Activated gamma-delta T cell treated with anti-CD3 and anti-CD28 coated beads, Interleukin-2, amount 50 U/mL, for 16 hours (primary cell): Measurements from ENCODE around the gene LNPEP.
"Not testable (repeated sequence)": the region's sequence is repeated elsewhere in the genome, so short reads cannot be mapped to it uniquely, and the experiment has no call there.

Experiments
- DNase-seq: peaks from one replicate; pipeline ENCODE4 v3.0.0-alpha.2; 2020; ENCODE audit warnings: low read depth

The LNPEP gene

DNA sequence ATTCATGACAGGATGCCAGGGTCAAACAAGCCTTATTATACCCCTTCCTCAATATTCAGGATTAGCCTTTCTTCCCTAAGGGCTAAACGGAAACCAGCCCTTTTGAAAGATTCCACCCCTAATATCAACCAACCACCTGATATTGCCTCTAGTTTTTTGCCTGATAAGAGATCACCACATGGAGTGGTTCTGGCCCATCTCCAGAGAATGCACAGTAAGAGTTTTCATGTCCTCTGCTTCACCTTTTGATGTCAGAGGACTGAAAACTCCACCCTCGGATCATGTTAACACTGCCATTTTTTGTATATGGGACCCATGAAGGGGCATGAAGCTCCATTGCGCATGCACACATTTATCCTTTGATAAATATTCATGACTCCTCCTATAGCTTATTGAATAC is 5.8 kb upstream of the LNPEP start:
- no peak for DNase-seq

DNA sequence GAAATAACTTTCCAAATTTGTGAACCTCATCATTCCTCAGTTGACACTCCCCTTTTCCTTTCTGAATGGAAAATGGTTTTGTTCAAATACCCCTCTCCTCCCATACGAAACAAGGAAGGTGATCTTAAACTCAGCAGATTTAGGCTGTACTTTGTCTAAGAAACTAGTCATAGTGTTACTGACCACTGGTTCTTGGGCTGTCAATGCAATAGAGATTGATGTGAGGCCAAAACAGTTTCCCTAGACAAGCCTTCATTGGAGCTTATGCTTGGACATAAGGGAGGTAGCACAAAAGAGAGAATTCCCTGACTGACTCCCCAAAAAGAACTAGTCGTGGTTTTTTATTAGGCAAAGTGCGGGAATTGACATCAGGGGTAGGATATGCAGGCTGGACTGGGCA is 5.3 kb upstream of the LNPEP start:
- no peak for DNase-seq

GRCh38 chr5:96931037-96931436 is 4.8 kb upstream of the LNPEP start:
- not testable (repeated sequence) for DNase-seq

DNA sequence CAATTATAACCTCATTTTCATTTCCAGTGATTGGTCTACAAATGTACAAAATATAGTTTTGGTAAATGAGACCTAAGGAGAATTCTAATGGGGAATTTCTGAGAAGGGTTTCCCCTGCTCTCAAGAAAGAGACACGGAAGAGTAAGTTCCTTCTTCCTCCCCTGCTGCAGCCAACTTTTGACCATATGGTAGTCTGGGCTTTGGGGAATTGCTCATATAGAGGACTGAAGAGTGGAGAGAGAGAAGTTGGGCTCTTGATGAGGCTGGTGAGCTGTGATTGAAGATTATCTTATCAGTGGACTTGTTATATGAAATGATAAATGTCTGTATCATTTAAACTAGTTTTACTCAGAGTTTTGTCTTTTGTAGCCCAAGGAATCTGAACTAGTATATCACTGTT is 4.3 kb upstream of the LNPEP start:
- no peak for DNase-seq

DNA sequence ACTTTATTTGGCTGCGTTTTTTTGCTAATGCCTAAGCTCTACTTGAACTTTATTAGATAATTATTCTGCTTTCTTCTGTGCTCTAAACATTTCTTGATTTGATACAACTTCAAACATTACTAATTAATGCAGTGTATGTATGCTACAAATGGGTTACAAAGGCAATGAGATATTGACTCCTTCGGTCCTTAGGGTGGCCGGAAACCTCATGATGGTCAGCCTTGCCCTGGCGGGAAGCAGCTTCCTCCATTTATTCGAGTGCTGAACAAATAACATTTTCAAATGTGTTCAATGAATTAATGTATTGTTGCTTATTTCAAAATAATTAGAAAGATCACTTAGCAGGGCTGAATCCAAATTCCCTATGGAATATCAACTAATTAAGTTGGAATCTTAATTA is 3.9 kb upstream of the LNPEP start:
- DNase-seq = no peak

GRCh38 chr5:96933764-96934707 is 1.8 kb upstream of the LNPEP start:
- no peak for DNase-seq

- DNase-seq = peak; percentile 89
Observed at GRCh38 chr5:96934708-96935558, 947 bp upstream of the LNPEP start.

DNA sequence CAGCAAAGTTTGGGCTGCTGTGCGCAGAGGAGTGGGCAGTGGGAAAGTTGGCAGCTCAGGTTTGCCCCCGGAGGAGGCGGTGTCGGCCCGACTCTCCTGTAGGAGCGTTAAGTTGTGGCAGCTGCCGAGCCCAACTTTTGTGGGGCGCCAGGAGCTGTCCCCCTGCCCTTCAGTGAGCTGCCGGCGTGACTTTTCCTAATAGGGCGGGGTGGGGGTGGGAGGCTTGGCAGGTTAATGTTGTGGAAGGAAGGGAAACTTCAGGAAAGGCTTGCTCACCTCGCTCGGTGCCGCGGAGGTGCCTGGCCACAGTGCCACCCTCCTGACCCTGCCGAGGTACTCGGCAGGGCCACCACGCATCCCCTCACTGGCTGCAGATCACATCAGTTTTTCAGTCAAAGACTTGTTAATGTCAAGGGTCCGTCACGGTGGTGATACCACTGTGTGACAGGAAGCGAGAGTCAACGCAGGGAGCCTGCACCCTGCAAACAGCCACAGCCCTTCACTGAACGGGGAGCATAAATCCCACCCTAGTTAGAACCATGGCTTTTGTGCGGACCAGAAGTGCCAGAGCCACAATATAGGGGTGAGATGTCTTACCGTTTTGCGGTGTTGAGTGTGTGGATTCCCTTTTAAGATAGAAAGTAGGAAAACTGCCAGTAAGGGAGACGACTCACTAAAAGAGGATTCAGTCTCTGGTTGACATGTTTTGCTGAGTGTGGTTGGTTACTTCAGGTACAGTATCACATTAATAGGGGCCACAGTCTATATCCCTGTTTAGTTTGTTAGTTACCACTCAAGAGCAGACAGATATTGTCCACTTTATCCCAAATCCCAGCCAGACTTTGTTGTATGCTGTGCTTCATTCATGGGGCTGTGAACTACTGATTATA is 796 bp downstream of the LNPEP start:
- DNase-seq = peak; percentile 28

- no peak for DNase-seq
Observed at GRCh38 chr5:96940586-96940985, 4.7 kb downstream of the LNPEP start.

GRCh38 chr5:96941140-96941539 is 5.3 kb downstream of the LNPEP start:
- no peak for DNase-seq

DNA sequence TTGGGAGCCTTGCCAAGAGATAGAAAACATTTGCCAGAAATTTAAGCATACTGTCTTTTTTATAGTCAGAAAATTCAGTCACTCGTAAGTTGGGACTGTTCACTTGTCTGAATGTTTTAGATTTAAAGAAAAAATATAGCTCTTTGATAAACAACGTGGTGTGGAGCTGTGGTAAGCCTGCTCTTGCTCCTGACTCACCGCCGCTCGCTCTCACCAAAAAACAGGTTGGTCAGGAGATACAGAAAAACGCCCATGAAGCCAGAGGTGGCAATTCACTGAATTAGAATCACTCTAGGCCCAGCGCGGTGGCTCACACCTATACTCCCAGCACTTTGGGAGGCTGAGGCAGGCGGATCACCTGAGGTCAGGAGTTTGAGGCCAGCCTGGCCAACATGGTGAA is 6.2 kb downstream of the LNPEP start:
- DNase-seq = no peak

DNA sequence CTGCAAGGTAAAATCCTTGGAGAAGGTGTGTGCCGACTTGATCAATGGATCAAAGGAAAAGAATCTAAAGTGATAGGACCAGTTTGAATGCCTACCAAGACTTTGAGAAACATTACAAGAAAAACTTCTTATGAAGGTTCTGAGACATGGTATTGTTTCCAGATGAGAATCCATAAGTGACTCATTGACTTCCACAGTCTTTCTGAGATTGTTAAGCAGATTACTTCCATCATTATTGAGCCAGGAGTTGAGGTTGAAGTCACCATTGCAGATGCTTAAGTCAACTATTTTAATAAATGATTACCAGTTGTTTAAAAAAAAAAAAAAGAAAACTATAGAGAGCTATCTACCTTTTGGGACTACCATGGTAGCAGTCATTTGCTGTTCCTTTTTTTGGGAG is 7.0 kb downstream of the LNPEP start:
- no peak for DNase-seq

DNA sequence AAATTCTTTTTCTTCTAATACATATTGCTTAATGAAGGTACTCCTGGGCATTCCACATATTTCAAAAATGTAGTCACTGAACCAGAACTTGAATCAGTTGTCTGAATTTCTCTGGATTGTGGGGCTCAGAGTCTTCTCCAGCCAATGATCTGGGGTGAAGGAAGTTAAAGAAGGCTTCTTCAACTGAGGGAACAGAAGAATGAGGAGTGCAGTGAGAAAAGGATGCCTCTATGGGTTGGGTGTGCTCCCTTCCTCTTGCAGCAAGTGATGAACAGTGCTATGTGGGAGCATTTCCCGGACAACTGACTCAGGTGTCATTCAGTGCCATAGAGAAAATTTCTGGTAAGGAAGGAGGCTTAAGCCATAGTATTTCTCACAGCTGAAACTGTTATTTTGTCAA is 7.9 kb downstream of the LNPEP start:
- no peak for DNase-seq

- no peak for DNase-seq
Observed at GRCh38 chr5:96945144-96945897, 9.4 kb downstream of the LNPEP start.

DNA sequence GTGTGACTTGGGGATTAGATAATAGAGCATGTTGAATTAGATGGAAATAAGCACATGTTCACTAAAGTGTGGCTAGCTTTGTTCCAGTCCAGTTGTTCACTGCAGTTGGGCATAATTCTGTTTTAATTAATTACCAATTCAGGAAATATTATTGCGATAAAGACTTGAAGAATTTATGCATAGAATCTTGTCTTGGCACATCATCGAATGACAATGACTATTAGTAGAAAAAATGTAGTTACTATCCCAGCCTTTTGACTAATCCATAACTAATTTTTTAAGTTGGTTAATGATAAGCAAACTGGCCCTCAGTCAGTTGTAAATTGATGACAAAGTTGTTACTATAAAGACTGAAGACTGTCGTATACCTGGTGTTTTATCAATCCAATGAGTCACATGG is 10.5 kb downstream of the LNPEP start:
- no peak for DNase-seq

- DNase-seq = no peak
Observed at GRCh38 chr5:96952118-96952750, 16.4 kb downstream of the LNPEP start.

DNA sequence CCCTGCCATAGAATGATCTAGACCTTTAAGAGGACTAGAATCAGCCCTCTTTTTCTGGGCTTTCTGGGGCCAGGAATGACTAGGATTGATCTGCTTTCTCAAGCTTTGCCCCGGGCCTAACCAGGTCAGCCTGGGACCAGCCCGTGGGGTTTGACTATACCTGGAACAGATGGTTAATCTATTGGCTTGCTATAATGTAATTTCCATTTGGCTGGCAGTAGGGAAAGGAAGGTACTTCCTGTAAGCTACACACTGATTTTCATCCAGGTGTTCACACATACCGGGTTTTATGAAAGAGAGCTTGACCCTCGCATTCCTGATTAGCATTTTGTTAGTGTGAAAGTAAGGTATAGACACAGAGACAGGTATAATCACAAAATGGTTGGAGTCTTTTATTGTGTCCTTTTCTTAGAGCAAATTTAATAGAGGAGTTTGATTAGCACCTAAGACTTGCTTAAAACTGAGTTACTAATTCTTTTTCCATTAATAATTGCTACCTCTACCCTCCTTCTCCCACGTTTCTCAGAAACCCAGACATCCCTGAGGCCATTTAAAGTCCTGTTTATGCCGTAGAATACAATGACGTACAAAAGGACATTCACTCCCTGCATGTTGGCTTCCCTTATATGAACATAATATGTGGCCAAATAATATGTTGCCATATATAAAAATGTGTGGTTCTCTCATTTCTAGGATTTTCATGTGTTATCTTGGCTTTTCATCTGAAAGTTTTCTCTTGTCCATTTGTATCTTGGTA is 17.3 kb downstream of the LNPEP start:
- no peak for DNase-seq

- no peak for DNase-seq
Observed at GRCh38 chr5:96957254-96958049, 21.6 kb downstream of the LNPEP start.

DNA sequence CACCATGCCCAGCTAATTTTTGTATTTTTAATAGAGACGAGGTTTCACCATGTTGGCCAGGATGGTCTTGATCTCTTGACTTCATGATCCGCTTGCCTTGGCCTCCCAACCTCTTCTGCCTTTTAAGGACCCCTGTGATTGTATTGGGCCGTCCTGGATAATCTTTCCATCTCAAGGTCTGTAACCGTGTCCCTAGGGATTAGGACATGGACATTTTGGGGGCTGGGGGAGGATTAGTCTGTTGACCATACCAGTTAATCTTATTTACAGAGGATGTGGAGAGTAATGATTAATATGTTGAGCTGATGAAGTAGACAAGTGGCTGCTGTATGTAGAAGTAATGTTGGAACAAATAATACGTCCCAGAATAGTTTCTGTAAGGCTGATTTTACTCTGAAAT is 23.1 kb downstream of the LNPEP start:
- DNase-seq = no peak
